ENCODE results near the gene ADGRG6. TPM values are rescaled to one million over a fixed set of nuclear protein-coding genes. Genes with fewer than 3 reads are reported as not detected.

The ADGRG6 gene
- total RNA-seq, 1 donor from 2014 or later = 2.5 TPM

DNA sequence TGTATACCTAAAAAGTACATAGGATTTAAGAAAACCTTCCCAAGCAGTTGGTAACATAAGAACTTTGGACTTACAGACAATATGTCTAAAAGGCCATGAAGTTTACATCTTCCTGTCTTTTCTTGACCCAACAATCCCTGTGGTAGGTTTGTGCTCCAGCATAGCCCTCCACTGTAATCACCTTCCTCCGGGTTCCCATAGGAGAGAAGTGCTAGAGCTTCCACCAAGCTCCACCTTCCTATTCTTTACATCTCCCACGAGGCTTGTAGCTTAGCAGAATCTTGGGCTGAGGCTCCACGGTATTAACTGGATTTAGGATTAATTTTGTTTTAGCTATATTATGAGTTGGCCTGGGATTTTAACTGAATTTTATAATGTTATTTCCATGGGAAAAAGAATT is 23.3 kb downstream of the ADGRG6 start:
- TF ChIP-seq, protein P1, sequence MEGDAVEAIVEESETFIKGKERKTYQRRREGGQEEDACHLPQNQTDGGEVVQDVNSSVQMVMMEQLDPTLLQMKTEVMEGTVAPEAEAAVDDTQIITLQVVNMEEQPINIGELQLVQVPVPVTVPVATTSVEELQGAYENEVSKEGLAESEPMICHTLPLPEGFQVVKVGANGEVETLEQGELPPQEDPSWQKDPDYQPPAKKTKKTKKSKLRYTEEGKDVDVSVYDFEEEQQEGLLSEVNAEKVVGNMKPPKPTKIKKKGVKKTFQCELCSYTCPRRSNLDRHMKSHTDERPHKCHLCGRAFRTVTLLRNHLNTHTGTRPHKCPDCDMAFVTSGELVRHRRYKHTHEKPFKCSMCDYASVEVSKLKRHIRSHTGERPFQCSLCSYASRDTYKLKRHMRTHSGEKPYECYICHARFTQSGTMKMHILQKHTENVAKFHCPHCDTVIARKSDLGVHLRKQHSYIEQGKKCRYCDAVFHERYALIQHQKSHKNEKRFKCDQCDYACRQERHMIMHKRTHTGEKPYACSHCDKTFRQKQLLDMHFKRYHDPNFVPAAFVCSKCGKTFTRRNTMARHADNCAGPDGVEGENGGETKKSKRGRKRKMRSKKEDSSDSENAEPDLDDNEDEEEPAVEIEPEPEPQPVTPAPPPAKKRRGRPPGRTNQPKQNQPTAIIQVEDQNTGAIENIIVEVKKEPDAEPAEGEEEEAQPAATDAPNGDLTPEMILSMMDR (IDR thresholded peaks at IDR 0.05) = no peak
- Mint-ChIP-seq H3K9me3 (ENCODE audit: low read depth) (no peaks in the 10 kb centered on the region), H3K36me3 (ENCODE audit: low read depth) (no peaks in the 10 kb centered on the region), H3K27ac (ENCODE audit: unreplicated experiment) (no peak overlapping the region), H3K4me1 (ENCODE audit: low read depth) (no peaks in the 10 kb centered on the region), H3K27me3 (ENCODE audit: low read depth) (no peaks in the 10 kb centered on the region), H3K4me3 (ENCODE audit: unreplicated experiment) (no peak overlapping the region)
- DNase-seq (ENCODE audit: low spot score) = no peak

DNA sequence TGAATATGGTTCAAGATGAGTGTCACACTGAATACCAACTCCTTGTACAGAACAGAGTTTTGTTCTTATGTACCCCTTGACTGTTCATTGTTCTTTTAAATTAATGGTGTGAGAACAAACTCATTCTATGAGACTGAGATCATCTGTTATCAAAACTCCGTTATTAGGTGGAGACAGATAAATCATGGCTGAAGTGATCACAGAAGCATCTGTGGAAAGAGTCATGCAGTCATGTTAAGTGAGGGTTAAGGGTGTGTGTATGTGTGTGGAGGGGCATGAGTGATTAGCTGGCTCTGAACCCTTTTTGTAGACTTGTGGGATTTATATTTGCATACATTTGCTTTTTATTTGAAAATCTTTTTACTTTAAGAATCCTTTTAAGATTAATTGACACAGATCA is 24.7 kb downstream of the ADGRG6 start:
- DNase-seq (ENCODE audit: low spot score) = no peak
- Mint-ChIP-seq H3K4me1 (ENCODE audit: low read depth) (peaks cover under 1% of the 10 kb centered on the region), H3K27ac (ENCODE audit: unreplicated experiment) (no peak overlapping the region)

GRCh38 chr6:142328070-142328469 is 26.3 kb downstream of the ADGRG6 start:
- TF ChIP-seq, protein P1 (IDR thresholded peaks at IDR 0.05) = no peak
- Mint-ChIP-seq H3K27ac (ENCODE audit: unreplicated experiment) (no peak overlapping the region), H3K4me3 (ENCODE audit: unreplicated experiment) (no peak overlapping the region), H3K9me3 (ENCODE audit: low read depth) (no peaks in the 10 kb centered on the region), H3K36me3 (ENCODE audit: low read depth) (no peaks in the 10 kb centered on the region), H3K27me3 (ENCODE audit: low read depth) (no peaks in the 10 kb centered on the region), H3K4me1 (ENCODE audit: low read depth) (peaks cover 3% of the 10 kb centered on the region)
- DNase-seq (ENCODE audit: low spot score) = no peak

More for the DNA sequence above, 24.7 kb downstream of the ADGRG6 start:
- Mint-ChIP-seq H3K9me3 (ENCODE audit: low read depth) (no peaks in the 10 kb centered on the region), H3K36me3 (ENCODE audit: low read depth) (no peaks in the 10 kb centered on the region), H3K4me3 (ENCODE audit: unreplicated experiment) (no peak overlapping the region), H3K27me3 (ENCODE audit: low read depth) (no peaks in the 10 kb centered on the region)
- TF ChIP-seq, protein P1 (IDR thresholded peaks at IDR 0.05) = no peak

GRCh38 chr6:142329486-142330113 is 27.8 kb downstream of the ADGRG6 start:
- peaks cover 3% of the 10 kb centered on the region for H3K4me1 Mint-ChIP-seq (ENCODE audit: low read depth)
- no peaks in the 10 kb centered on the region for H3K27me3 Mint-ChIP-seq (ENCODE audit: low read depth)
- TF ChIP-seq, protein P1 (IDR thresholded peaks at IDR 0.05) = no peak
- DNase-seq (ENCODE audit: low spot score) = no peak
- no peak overlapping the region for H3K27ac Mint-ChIP-seq (ENCODE audit: unreplicated experiment)
- H3K9me3 Mint-ChIP-seq (ENCODE audit: low read depth) = no peaks in the 10 kb centered on the region
- no peaks in the 10 kb centered on the region for H3K36me3 Mint-ChIP-seq (ENCODE audit: low read depth)
- no peak overlapping the region for H3K4me3 Mint-ChIP-seq (ENCODE audit: unreplicated experiment)

DNA sequence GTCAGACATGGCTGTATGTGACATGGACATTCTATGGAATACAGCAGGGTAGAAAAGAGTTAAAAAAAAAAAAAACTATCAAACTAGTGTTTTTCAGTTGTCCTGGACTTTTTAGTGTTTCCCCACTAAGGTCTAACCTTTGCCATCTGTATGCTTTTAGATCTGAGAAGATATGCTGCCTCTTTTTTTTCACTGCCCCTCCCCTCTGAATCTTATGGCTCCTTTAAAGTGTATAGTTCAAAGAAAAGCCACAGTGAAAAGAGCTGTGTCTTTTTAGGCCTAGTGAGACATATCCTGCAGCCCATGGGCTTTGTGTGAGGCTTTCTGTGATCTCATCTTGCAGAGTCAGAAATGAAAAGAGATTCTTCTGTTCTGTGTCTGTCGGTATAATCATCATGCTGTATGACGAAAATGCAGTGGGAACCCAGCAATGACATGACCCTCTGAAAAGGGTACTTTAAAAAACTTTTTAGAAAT is 29.3 kb downstream of the ADGRG6 start:
- Mint-ChIP-seq H3K27ac (ENCODE audit: unreplicated experiment) (no peak overlapping the region), H3K9me3 (ENCODE audit: low read depth) (no peaks in the 10 kb centered on the region), H3K4me3 (ENCODE audit: unreplicated experiment) (no peak overlapping the region), H3K4me1 (ENCODE audit: low read depth) (peaks cover 3% of the 10 kb centered on the region), H3K27me3 (ENCODE audit: low read depth) (no peaks in the 10 kb centered on the region), H3K36me3 (ENCODE audit: low read depth) (no peaks in the 10 kb centered on the region)
- TF ChIP-seq, protein P1 (IDR thresholded peaks at IDR 0.05) = no peak
- DNase-seq (ENCODE audit: low spot score) = no peak
